Heart left ventricle (tissue), 13 donors: ENCODE measurements around the gene UNKL.

ENCODE experiments used
- CTCF ChIP-seq, 12 donors: fragments of 200-600 bp; sonication (generic) in 4 of 12; IDR thresholded peaks; one replicate each; pipeline versions ENCODE4 v1.5.0 to v1.8.0; 2018 to 2022; ENCODE audit warnings: antibody characterized with exemption in 12 of 12, mild to moderate bottlenecking in 5 of 12
- POLR2A ChIP-seq, 2 donors: fragments of 450-650 bp; IDR thresholded peaks; one replicate each; pipeline ENCODE4 v1.6.1; 2017; ENCODE audit warnings: antibody characterized with exemption in 2 of 2, mild to moderate bottlenecking in 2 of 2, moderate library complexity in 2 of 2
- donor health status: ischemic (EF 13 %, LVEDD 7.1; RV severe dilation, severe dysfunction).
- donor health status: DM: no; HTN: yes; CAD: no.
- donor health status: DM: no; HTN: no; CAD: no.
- donor health status: ischemic (EF 25% LVEDD 6.9; RV normal size, moderate dysfunction).
- donor health status: ischemic (EF 25% LVEDD 5.7; RV mildly dilated, moderate dysfunction).
- donor health status: ischemic (EF 35%, LVEDD 5.7; RV mildly dilated, moderate dysfunction).
- donor health status: nonischemic (EF 11% LVEDD 7.7; RV severe dilation, severe dysfunction).
- donor health status: DM: yes; HTN: yes; CAD: no.
- donor health status: PGD.
- donor health status: ischemic (EF 29% LVEDD 5.4; RV normal size, mild dysfunction).
- donor health status: nonischemic (EF 23%, LVEDD 6.1; RV moderate dilation, normal function).

- TF ChIP-seq CTCF (IDR thresholded peaks at IDR 0.05) (no peak), POLR2A (IDR thresholded peaks at IDR 0.05) (no peak)
Measured at GRCh38 chr16:1461146-1461545, 46.6 kb upstream of the UNKL start.
